HL-60 (cell line): Measurements from ENCODE around the gene POLR3E.

Experiments
- CTCF ChIP-seq: IDR thresholded peaks from one replicate; pipeline ENCODE4 v1.5.1; 2011; ENCODE audit warnings: low read length, control low read depth, inconsistent platforms; ENCODE audit not compliant: insufficient read depth
- POLR2AphosphoS5 ChIP-seq: IDR thresholded peaks from 2 replicates; pipeline ENCODE4 v1.6.1; 2012; ENCODE audit warnings: low read depth
- TF ChIP-seq, protein P1 (sequence below): IDR thresholded peaks from 2 replicates; pipeline ENCODE4 v1.6.1; 2012; ENCODE audit warnings: low read depth; ENCODE audit not compliant: insufficient replicate concordance

- TF ChIP-seq POLR2AphosphoS5 (no peak), CTCF (no peak)
- TF ChIP-seq, protein P1, sequence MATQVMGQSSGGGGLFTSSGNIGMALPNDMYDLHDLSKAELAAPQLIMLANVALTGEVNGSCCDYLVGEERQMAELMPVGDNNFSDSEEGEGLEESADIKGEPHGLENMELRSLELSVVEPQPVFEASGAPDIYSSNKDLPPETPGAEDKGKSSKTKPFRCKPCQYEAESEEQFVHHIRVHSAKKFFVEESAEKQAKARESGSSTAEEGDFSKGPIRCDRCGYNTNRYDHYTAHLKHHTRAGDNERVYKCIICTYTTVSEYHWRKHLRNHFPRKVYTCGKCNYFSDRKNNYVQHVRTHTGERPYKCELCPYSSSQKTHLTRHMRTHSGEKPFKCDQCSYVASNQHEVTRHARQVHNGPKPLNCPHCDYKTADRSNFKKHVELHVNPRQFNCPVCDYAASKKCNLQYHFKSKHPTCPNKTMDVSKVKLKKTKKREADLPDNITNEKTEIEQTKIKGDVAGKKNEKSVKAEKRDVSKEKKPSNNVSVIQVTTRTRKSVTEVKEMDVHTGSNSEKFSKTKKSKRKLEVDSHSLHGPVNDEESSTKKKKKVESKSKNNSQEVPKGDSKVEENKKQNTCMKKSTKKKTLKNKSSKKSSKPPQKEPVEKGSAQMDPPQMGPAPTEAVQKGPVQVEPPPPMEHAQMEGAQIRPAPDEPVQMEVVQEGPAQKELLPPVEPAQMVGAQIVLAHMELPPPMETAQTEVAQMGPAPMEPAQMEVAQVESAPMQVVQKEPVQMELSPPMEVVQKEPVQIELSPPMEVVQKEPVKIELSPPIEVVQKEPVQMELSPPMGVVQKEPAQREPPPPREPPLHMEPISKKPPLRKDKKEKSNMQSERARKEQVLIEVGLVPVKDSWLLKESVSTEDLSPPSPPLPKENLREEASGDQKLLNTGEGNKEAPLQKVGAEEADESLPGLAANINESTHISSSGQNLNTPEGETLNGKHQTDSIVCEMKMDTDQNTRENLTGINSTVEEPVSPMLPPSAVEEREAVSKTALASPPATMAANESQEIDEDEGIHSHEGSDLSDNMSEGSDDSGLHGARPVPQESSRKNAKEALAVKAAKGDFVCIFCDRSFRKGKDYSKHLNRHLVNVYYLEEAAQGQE, result no peak
Measured at GRCh38 chr16:22255335-22255734, 41.9 kb upstream of the POLR3E start.
